ENCODE data around the gene PMEPA1. TPM values are rescaled to one million over a fixed set of nuclear protein-coding genes. Genes with fewer than 3 reads are reported as not detected.

PMEPA1 gene
- total RNA-seq, 1 donor from 2014 or later: 151 TPM

DNA sequence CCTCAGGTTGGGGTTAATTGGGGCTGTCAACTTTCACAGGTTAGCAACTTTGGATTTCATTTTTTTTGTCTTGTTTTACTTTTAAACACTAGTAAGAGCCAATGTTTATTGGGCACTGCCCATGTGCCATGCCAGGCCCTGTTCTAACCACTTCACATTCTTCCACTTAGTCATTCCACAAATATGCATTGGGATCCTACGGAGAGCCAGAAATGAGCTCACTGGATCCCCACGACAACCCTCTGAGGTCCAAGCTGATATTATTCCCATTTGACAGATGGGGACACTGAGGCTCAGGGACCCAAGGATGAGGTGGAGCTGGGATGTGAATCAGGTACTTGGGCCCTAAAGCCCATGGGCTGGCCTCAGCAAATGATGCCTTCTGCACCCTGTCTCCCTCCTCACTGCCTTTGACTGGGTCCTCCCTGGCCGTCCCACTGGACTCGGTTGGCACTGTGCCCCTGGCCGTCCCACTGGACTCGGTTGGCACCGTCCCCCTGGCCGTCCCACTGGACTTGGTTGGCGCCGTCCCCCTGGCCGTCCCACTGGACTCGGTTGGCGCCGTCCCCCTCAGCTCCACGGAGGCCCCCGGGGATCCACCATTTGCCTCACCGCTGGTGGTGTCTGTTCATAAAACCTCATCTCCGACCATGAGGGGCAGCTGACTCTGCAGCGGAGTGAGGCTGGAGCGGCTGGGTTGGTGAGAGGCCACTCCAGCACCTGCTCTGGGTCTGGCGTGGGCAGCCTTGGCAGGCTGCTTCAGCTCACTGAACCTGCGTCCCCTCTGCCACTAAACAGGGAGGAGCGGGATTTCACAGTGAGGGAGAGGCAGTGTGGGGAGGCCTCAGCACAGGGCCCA, 4.8 kb upstream of the PMEPA1 start:
- no peak for DNase-seq (ENCODE audit: low spot score)
- TF ChIP-seq CTCF (IDR thresholded peaks at IDR 0.05): no peak
- H3K9me3 Mint-ChIP-seq (ENCODE audit: low read depth): no peaks in the 10 kb centered on the region
- H3K4me1 Mint-ChIP-seq (ENCODE audit: low read depth): peaks cover 78% of the 10 kb centered on the region
- no peak overlapping the region for H3K4me3 Mint-ChIP-seq (ENCODE audit: unreplicated experiment)
- peak overlapping the region; percentile 85 for H3K27ac Mint-ChIP-seq (ENCODE audit: unreplicated experiment)
- H3K36me3 Mint-ChIP-seq (ENCODE audit: low read depth): no peaks in the 10 kb centered on the region
- H3K27me3 Mint-ChIP-seq (ENCODE audit: low read depth): no peaks in the 10 kb centered on the region

DNA sequence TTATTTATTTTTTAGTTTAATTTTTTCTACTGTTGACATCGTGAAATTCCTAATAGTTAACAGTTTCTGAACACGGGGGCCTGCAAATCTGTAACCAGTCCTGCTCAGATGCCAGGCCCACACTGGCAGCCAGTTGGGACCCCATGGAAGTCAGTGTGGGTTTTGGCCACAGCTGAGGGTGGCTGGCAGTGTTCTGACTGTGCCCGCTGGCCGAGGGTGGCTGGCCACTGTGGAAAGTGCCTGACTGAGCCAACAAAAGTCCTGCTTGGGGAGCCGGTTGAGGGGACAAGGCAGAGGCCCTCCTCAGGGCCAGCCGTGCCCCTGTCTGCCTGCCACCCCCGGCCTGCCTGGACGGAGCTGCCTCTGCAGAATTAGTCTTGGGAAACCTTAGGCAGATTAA, 4.1 kb upstream of the PMEPA1 start:
- TF ChIP-seq CTCF (IDR thresholded peaks at IDR 0.05): no peak
- Mint-ChIP-seq H3K36me3 (ENCODE audit: low read depth) (no peaks in the 10 kb centered on the region), H3K4me1 (ENCODE audit: low read depth) (peaks cover 74% of the 10 kb centered on the region), H3K27me3 (ENCODE audit: low read depth) (no peaks in the 10 kb centered on the region), H3K4me3 (ENCODE audit: unreplicated experiment) (no peak overlapping the region), H3K27ac (ENCODE audit: unreplicated experiment) (peak overlapping the region; percentile 85), H3K9me3 (ENCODE audit: low read depth) (no peaks in the 10 kb centered on the region)
- no peak for DNase-seq (ENCODE audit: low spot score)

DNA sequence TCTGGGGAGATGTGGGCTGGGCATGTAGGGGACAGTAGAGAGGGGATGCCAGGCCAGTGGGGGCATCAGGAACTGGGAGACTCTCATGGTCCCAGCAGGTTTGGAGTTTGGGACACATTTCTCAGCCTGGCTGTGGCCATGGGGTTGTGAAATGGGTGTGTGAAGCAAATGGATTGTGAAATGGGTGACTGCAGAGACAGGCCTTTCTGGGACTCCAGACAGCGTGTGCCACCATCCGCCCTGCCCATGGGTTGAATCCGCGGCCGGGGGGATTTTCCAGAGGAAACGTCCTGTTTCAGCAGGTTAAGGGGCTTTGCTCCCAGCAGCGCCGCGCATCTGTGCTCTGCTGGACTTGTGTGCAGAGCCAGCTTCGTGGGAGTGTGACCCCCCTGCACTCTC, 3.7 kb upstream of the PMEPA1 start:
- Mint-ChIP-seq H3K27me3 (ENCODE audit: low read depth) (no peaks in the 10 kb centered on the region), H3K4me1 (ENCODE audit: low read depth) (peaks cover 70% of the 10 kb centered on the region), H3K36me3 (ENCODE audit: low read depth) (peaks cover 4% of the 10 kb centered on the region), H3K9me3 (ENCODE audit: low read depth) (no peaks in the 10 kb centered on the region), H3K27ac (ENCODE audit: unreplicated experiment) (peak overlapping the region; percentile 64), H3K4me3 (ENCODE audit: unreplicated experiment) (peak overlapping the region; percentile 43)
- TF ChIP-seq CTCF (IDR thresholded peaks at IDR 0.05): no peak
- no peak for DNase-seq (ENCODE audit: low spot score)

DNA sequence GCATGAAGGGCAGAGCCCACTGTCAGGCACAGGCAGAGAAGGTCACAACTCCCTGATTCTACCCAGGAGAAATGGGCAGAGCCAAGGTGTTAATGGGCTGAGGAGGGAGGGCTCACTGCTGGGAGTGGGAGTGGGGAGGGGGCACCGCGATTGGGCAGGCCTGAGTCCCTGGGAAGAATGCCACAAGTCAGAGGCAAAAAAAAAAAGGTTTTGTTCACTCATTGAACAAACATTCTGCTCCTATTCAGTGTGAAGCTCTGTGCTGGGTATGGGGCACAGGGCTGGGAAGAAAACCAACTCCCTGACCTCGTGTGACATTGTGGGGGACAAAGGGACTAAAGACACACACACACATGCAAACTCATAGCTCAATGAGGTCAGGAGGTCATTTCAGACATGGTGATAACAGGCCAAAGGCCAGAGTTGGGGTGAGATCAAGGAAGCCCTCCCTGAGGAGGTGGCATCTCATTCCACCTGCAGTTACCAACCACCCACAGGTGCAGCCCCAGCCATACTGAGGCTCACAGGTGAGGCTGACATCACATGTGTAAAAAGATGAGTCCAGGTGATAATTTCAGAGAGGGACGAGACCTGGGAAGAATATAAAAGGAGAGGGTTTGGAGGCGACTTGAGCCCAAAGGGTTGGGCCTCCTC, 3.2 kb upstream of the PMEPA1 start:
- peak overlapping the region; percentile 43 for H3K4me3 Mint-ChIP-seq (ENCODE audit: unreplicated experiment)
- no peak for DNase-seq (ENCODE audit: low spot score)
- no peak for TF ChIP-seq CTCF (IDR thresholded peaks at IDR 0.05)
- H3K27me3 Mint-ChIP-seq (ENCODE audit: low read depth): no peaks in the 10 kb centered on the region
- H3K9me3 Mint-ChIP-seq (ENCODE audit: low read depth): no peaks in the 10 kb centered on the region
- peaks cover 66% of the 10 kb centered on the region for H3K4me1 Mint-ChIP-seq (ENCODE audit: low read depth)
- H3K36me3 Mint-ChIP-seq (ENCODE audit: low read depth): peaks cover 5% of the 10 kb centered on the region
- peak overlapping the region; percentile 64 for H3K27ac Mint-ChIP-seq (ENCODE audit: unreplicated experiment)

GRCh38 chr20:57712341-57712740, 2.5 kb upstream of the PMEPA1 start:
- Mint-ChIP-seq H3K27ac (ENCODE audit: unreplicated experiment) (peak overlapping the region; percentile 64), H3K27me3 (ENCODE audit: low read depth) (no peaks in the 10 kb centered on the region), H3K4me3 (ENCODE audit: unreplicated experiment) (no peak overlapping the region), H3K9me3 (ENCODE audit: low read depth) (no peaks in the 10 kb centered on the region), H3K4me1 (ENCODE audit: low read depth) (peaks cover 66% of the 10 kb centered on the region), H3K36me3 (ENCODE audit: low read depth) (peaks cover 5% of the 10 kb centered on the region)
- no peak for TF ChIP-seq CTCF (IDR thresholded peaks at IDR 0.05)
- DNase-seq (ENCODE audit: low spot score): no peak
